H1 (cell line): ENCODE measurements around the gene FSTL4. TPM values are rescaled to one million over a fixed set of nuclear protein-coding genes. Genes with fewer than 3 reads are reported as not detected.

Experiments
- CTCF ChIA-PET: fragments of 300-600 bp; sonication (Branson Sonifier 250); formaldehyde crosslinking; loops from one replicate; lab custom pipeline; 2021; ENCODE audit not compliant: partially characterized antibody; lab: Charles Lee
- POLR2A ChIA-PET: fragments of 300-600 bp; sonication (Branson Sonifier 250); formaldehyde crosslinking; loops from one replicate; lab custom pipeline; 2021; ENCODE audit warnings: inconsistent platforms; ENCODE audit not compliant: partially characterized antibody; lab: Charles Lee
- DNase-seq, 2 experiments: peaks; one replicate each; pipeline versions ENCODE4 v3.0.0 to v3.0.0-alpha.2; 2010 to 2022; ENCODE audit warnings: low spot score in 2 of 2, low read depth in 1 of 2, mixed read lengths in 1 of 2
- FAIRE-seq: peaks from 2 replicates; lab custom pipeline; 2011; peaks lifted over from hg19 to GRCh38; lab: Jason Lieb, UNC
- H2AFZ ChIP-seq: 2 replicates; pipeline ENCODE4 v1.8.1; 2012; ENCODE audit warnings: low read length, inconsistent platforms
- H2AK5ac ChIP-seq: 2 replicates; pipeline ENCODE4 v1.6.1; 2013; ENCODE audit warnings: low read depth, low read length
- H2BK120ac ChIP-seq: replicated peaks from 2 replicates; pipeline ENCODE3; 2013; ENCODE audit warnings: low read depth, low read length, inconsistent platforms
- H2BK12ac ChIP-seq: 2 replicates; pipeline ENCODE4 v1.6.1; 2013; ENCODE audit warnings: low read depth, low read length
- H2BK15ac ChIP-seq: 2 replicates; pipeline ENCODE4 v1.6.1; 2013; ENCODE audit warnings: low read length
- H2BK20ac ChIP-seq: 2 replicates; pipeline ENCODE4 v1.6.1; 2013; ENCODE audit warnings: low read length
- H2BK5ac ChIP-seq: 2 replicates; pipeline ENCODE4 v1.6.1; 2013; ENCODE audit warnings: low read depth, low read length
- H3K14ac ChIP-seq: 2 replicates; pipeline ENCODE4 v1.6.1; 2013; ENCODE audit warnings: inconsistent platforms; ENCODE audit not compliant: insufficient read length
- H3K18ac ChIP-seq: 2 replicates; pipeline ENCODE4 v1.6.1; 2013; ENCODE audit warnings: low read length; ENCODE audit errors: extremely low read depth
- H3K23ac ChIP-seq: 2 replicates; pipeline ENCODE4 v1.6.1; 2013; ENCODE audit warnings: inconsistent platforms; ENCODE audit not compliant: insufficient read length
- H3K23me2 ChIP-seq: 2 replicates; pipeline ENCODE4 v1.6.1; 2013; ENCODE audit warnings: low read depth, low read length
- H3K27ac ChIP-seq: 2 replicates; pipeline ENCODE4 v1.6.1; 2011; ENCODE audit warnings: low read depth, low read length, inconsistent platforms
- H3K27me3 ChIP-seq, 4 experiments: replicated peaks in 1 of 4; 1 replicate in 1 of 4; 2 replicates in 3 of 4; pipeline versions ENCODE4 v1.6.1 to v1.8.1; 2011 to 2013; ENCODE audit warnings: low read length in 3 of 4, mild to moderate bottlenecking in 3 of 4, inconsistent platforms in 2 of 4, mixed read lengths in 2 of 4, moderate library complexity in 1 of 4; ENCODE audit not compliant: control insufficient read depth in 3 of 4, insufficient read depth in 3 of 4; ENCODE audit errors: extremely low read depth in 1 of 4
- H3K36me3 ChIP-seq, 4 experiments: 2 replicates each; pipeline versions ENCODE4 v1.6.1 to v1.8.1; 2011 to 2013; ENCODE audit warnings: mild to moderate bottlenecking in 4 of 4, low read length in 3 of 4, moderate library complexity in 2 of 4, control low read depth in 1 of 4, inconsistent platforms in 1 of 4; ENCODE audit not compliant: insufficient read depth in 4 of 4, control insufficient read depth in 2 of 4
- H3K4ac ChIP-seq: replicated peaks from 2 replicates; pipeline ENCODE3; 2013; ENCODE audit warnings: low read length, low read depth, mixed read lengths, inconsistent platforms; ENCODE audit not compliant: insufficient read length
- H3K4me1 ChIP-seq, 4 experiments: replicated peaks in 1 of 4; 1 replicate in 1 of 4; 2 replicates in 3 of 4; pipeline versions ENCODE4 v1.6.1 to v1.8.1; 2011 to 2013; ENCODE audit warnings: low read length in 3 of 4, inconsistent platforms in 2 of 4, mixed read lengths in 1 of 4; ENCODE audit not compliant: insufficient read depth in 4 of 4, control insufficient read depth in 3 of 4
- H3K4me2 ChIP-seq, 2 experiments: 2 replicates each; pipeline versions ENCODE4 v1.6.1 to v1.8.1; 2011 to 2013; ENCODE audit warnings: low read depth in 2 of 2, low read length in 2 of 2, control low read depth in 1 of 2, inconsistent platforms in 1 of 2, mild to moderate bottlenecking in 1 of 2; ENCODE audit not compliant: insufficient read depth in 1 of 2
- H3K4me3 ChIP-seq, 4 experiments: fragments of 200-600, 300-600 bp in 1 of 4; sonication (generic), shearing (Covaris generic), sonication (Bioruptor Twin) in 1 of 4; 2 replicates each; pipeline versions ENCODE4 v1.5.1 to v1.8.1; 2011 to 2016; ENCODE audit warnings: low read length in 4 of 4, low read depth in 3 of 4, control low read depth in 2 of 4, inconsistent platforms in 2 of 4, mild to moderate bottlenecking in 2 of 4, mixed read lengths in 1 of 4, moderate library complexity in 1 of 4; ENCODE audit not compliant: insufficient read depth in 2 of 4; ENCODE audit errors: extremely low read depth in 1 of 4
- H3K56ac ChIP-seq: replicated peaks from 2 replicates; pipeline ENCODE3; 2013; ENCODE audit warnings: low read depth, mild to moderate bottlenecking, mixed read lengths, low read length, inconsistent platforms; ENCODE audit not compliant: insufficient read length
- H3K79me1 ChIP-seq: 2 replicates; pipeline ENCODE4 v1.6.1; 2013; ENCODE audit warnings: low read depth, low read length, control low read depth
- H3K79me2 ChIP-seq, 2 experiments: 2 replicates each; pipeline versions ENCODE4 v1.6.1 to v1.8.1; 2012 to 2013; ENCODE audit warnings: low read length in 2 of 2, mild to moderate bottlenecking in 2 of 2, inconsistent platforms in 1 of 2; ENCODE audit not compliant: insufficient read depth in 2 of 2, control insufficient read depth in 1 of 2
- H3K9ac ChIP-seq, 4 experiments: replicated peaks in 1 of 4; 1 replicate in 1 of 4; 2 replicates in 3 of 4; pipeline versions ENCODE4 v1.6.1 to v1.8.1; 2011 to 2013; ENCODE audit warnings: low read depth in 3 of 4, low read length in 3 of 4, control low read depth in 2 of 4, mild to moderate bottlenecking in 2 of 4, moderate library complexity in 2 of 4, inconsistent platforms in 1 of 4; ENCODE audit errors: extremely low read depth in 1 of 4
- H3K9me3 ChIP-seq, 2 experiments: 2 replicates each; pipeline versions ENCODE4 v1.6.1 to v1.8.1; 2012 to 2013; ENCODE audit warnings: mild to moderate bottlenecking in 2 of 2, moderate library complexity in 2 of 2, control low read depth in 1 of 2, inconsistent platforms in 1 of 2, low read depth in 1 of 2, low read length in 1 of 2, mixed read lengths in 1 of 2; ENCODE audit not compliant: insufficient read depth in 2 of 2
- H4K20me1 ChIP-seq, 2 experiments: replicated peaks in 1 of 2; 2 replicates each; pipeline versions ENCODE3 to v1.8.1; 2011 to 2013; ENCODE audit warnings: inconsistent platforms in 2 of 2, low read length in 2 of 2, mild to moderate bottlenecking in 1 of 2; ENCODE audit not compliant: insufficient read depth in 2 of 2, control insufficient read depth in 1 of 2
- H4K5ac ChIP-seq: 2 replicates; pipeline ENCODE4 v1.6.1; 2013; ENCODE audit warnings: low read length, low read depth, mixed read lengths, inconsistent platforms; ENCODE audit not compliant: insufficient read length
- H4K8ac ChIP-seq: 2 replicates; pipeline ENCODE4 v1.8.0; 2013; ENCODE audit warnings: mild to moderate bottlenecking, moderate library complexity, low read length, inconsistent platforms; ENCODE audit not compliant: insufficient read depth; ENCODE audit errors: extremely low read depth
- H4K91ac ChIP-seq: replicated peaks from 2 replicates; pipeline ENCODE3; 2013; ENCODE audit warnings: low read length, mixed read lengths, inconsistent platforms; ENCODE audit not compliant: insufficient read length
- CHD1 ChIP-seq: IDR thresholded peaks from 2 replicates; pipeline ENCODE4 v1.6.1; 2012; ENCODE audit warnings: low read depth, low read length, improper control_type of control experiment
- CHD2 ChIP-seq: IDR thresholded peaks from 2 replicates; pipeline ENCODE4 v1.6.1; 2012; ENCODE audit warnings: low read length, improper control_type of control experiment
- CTBP2 ChIP-seq: IDR thresholded peaks from 2 replicates; pipeline ENCODE4 v1.7.0; 2011; ENCODE audit warnings: borderline replicate concordance, mild to moderate bottlenecking, moderate library complexity, mixed read lengths, low read length; ENCODE audit not compliant: insufficient read depth, insufficient read length
- FOSL1 ChIP-seq: IDR thresholded peaks from 2 replicates; pipeline ENCODE4 v1.6.1; 2011; ENCODE audit warnings: mild to moderate bottlenecking, low read depth, low read length, moderate library complexity; ENCODE audit not compliant: insufficient read depth
- KDM1A ChIP-seq: fragments of 200-600, 300-600 bp; sonication (generic); IDR thresholded peaks from 2 replicates; pipeline ENCODE4 v1.7.1; 2016; ENCODE audit warnings: mild to moderate bottlenecking, low read length, borderline replicate concordance
- KDM4A ChIP-seq: IDR thresholded peaks from one replicate; pipeline ENCODE4 v1.7.1; 2012; ENCODE audit warnings: low read depth, mild to moderate bottlenecking, moderate library complexity, low read length, inconsistent platforms; ENCODE audit not compliant: severe bottlenecking
- NANOG ChIP-seq: IDR thresholded peaks from 2 replicates; pipeline ENCODE4 v1.6.1; 2011; ENCODE audit warnings: low read length, low read depth, mild to moderate bottlenecking, inconsistent platforms; ENCODE audit not compliant: insufficient read depth, poor library complexity, severe bottlenecking
- PHF8 ChIP-seq: fragments of 200-600 bp; sonication (generic); conservative IDR thresholded peaks from 2 replicates; pipeline ENCODE4 v1.7.1; 2012; ENCODE audit warnings: low read depth, mild to moderate bottlenecking, inconsistent platforms, low read length, moderate library complexity
- POLR2AphosphoS5 ChIP-seq: IDR thresholded peaks from 2 replicates; pipeline ENCODE4 v1.6.1; 2011; ENCODE audit warnings: low read depth, low read length
- RAD21 ChIP-seq, 2 experiments: IDR thresholded peaks in 1 of 2; conservative IDR thresholded peaks in 1 of 2; 2 replicates each; pipeline ENCODE4 v1.6.1; 2011; ENCODE audit warnings: low read depth in 2 of 2, low read length in 2 of 2, improper control_type of control experiment in 1 of 2, inconsistent platforms in 1 of 2, mild to moderate bottlenecking in 1 of 2, moderate library complexity in 1 of 2
- SAP30 ChIP-seq: fragments of 300-600 bp; sonication (generic); IDR thresholded peaks from 2 replicates; pipeline ENCODE4 v1.7.1; 2012; ENCODE audit warnings: low read length, moderate library complexity, mild to moderate bottlenecking, inconsistent platforms; ENCODE audit not compliant: insufficient read depth, insufficient replicate concordance
- SIX5 ChIP-seq: IDR thresholded peaks from 2 replicates; pipeline ENCODE4 v1.6.1; 2011; ENCODE audit warnings: mild to moderate bottlenecking, low read depth, low read length
- SP4 ChIP-seq: IDR thresholded peaks from 2 replicates; pipeline ENCODE4 v1.6.1; 2012; ENCODE audit warnings: low read length, inconsistent platforms
- ZNF274 ChIP-seq: IDR thresholded peaks from 2 replicates; pipeline ENCODE4 v1.7.0; 2012; ENCODE audit warnings: low read length, borderline replicate concordance; ENCODE audit errors: extremely low read depth
- WGBS, 2 experiments: shearing (Covaris generic) in 1 of 2; methylation state at CpG; one replicate each; pipeline versions ENCODE4 v1.1.6 to v1.1.7; 2013 to 2015; ENCODE audit warnings: low lambda C conversion rate in 2 of 2, mixed read lengths in 2 of 2, inconsistent platforms in 1 of 2, low coverage in 1 of 2, missing lambda C conversion rate in 1 of 2; ENCODE audit not compliant: insufficient replicate concordance in 2 of 2, insufficient coverage in 1 of 2, insufficient read length in 1 of 2; ENCODE audit errors: extremely low coverage in 1 of 2, missing lambda C conversion rate in 1 of 2; 5-methylcytosine and 5-hydroxymethylcytosine counted together
- polyA plus RNA-seq, 7 experiments: library from polyadenylated mRNA; depleted of rRNA in 3 of 7; stranded (reverse) in 5 of 7; unstranded in 2 of 7; fragments of >200 nt in 5 of 7; fragments of 200-250 nt in 2 of 7; gene quantifications; 1 replicate in 5 of 7; 2 replicates in 1 of 7; 4 replicates in 1 of 7; pipeline versions ENCODE4 v1.2.1 to v1.2.3, GENCODE V29; 2011 to 2013; ENCODE audit warnings: missing spikeins in 2 of 7, mixed read lengths in 2 of 7
- total RNA-seq: library from RNA; stranded (reverse); fragmentation: NEBNext Ultra II Directional; extraction: Animal tissue kit (Norgen Biotek cat#: 25700); gene quantifications from 2 replicates; pipeline ENCODE4 v1.2.1, GENCODE V29; 2021

FSTL4 gene
- total and polyA plus RNA-seq, 2 of the 8 experiments (the other 6 are each of a cell fraction or from before 2014, with no cell fraction given), result 3.1 to 4.1 TPM

- H3K4ac ChIP-seq, result no peak overlapping the region
- 89% methylated on average over 2 of the region's 2 CpGs; no CpG with 5 or more reads in 1 of the 2 experiments for WGBS, 2 experiments
- H3K14ac ChIP-seq, result no peak overlapping the region
- no peak overlapping the region for H3K4me2 ChIP-seq
- FAIRE-seq (no peak), DNase-seq (no peak)
- no peak overlapping the region for H3K9ac ChIP-seq
- no peak overlapping the region for H2AK5ac ChIP-seq
- CTCF ChIA-PET, result interaction anchor here (1.1 to 1.7 kb wide), 4 partner anchors 11 to 79 kb away, joined by 3 to 5 read pairs (median 4); no protein-coding TSS in a partner anchor
- H2BK15ac ChIP-seq, result no peak overlapping the region
- H3K27me3 ChIP-seq, result no peaks in the 10 kb centered on the region
- H3K9me3 ChIP-seq, result no peaks in the 10 kb centered on the region
- no peaks in the 10 kb centered on the region for H3K36me3 ChIP-seq
- no peak overlapping the region for H4K5ac ChIP-seq
- H3K18ac ChIP-seq, result no peak overlapping the region
- H2BK20ac ChIP-seq, result no peak overlapping the region
- H3K79me1 ChIP-seq, result no peaks in the 10 kb centered on the region
- POLR2A ChIA-PET, result interaction anchor here (1.1 kb wide), 1 partner anchor 23 kb away, joined by 3 read pairs; no protein-coding TSS in a partner anchor
- no peak overlapping the region for H3K23ac ChIP-seq
- no peak overlapping the region for H3K56ac ChIP-seq
- no peak overlapping the region for H4K8ac ChIP-seq
- H3K23me2 ChIP-seq, result no peaks in the 10 kb centered on the region
- no peaks in the 10 kb centered on the region for H4K20me1 ChIP-seq
- no peak overlapping the region for H3K27ac ChIP-seq
- no peak overlapping the region for H2AFZ ChIP-seq
- H4K91ac ChIP-seq, result no peak overlapping the region
- H2BK120ac ChIP-seq, result no peak overlapping the region
- H3K4me1 ChIP-seq, result peaks cover 0 to 5% (median 2%) of the 10 kb centered on the region in 4 experiments; a peak in 4 of 7 replicates
- H3K4me3 ChIP-seq, result no peak overlapping the region
- no peak overlapping the region for H2BK12ac ChIP-seq
- H2BK5ac ChIP-seq, result no peak overlapping the region
- H3K79me2 ChIP-seq, result no peaks in the 10 kb centered on the region
- TF ChIP-seq POLR2AphosphoS5 (no peak), SIX5 (no peak), RAD21 (IDR thresholded peaks at IDR 0.05 in 1 of 2, conservative IDR thresholded peaks at IDR 0.05 in 1 of 2; ENCODE audit: low read depth in 2 of 2, low read length in 2 of 2) (no peak), CHD1 (no peak), SAP30 (no peak), CHD2 (no peak), KDM1A (no peak), CTBP2 (no peak), FOSL1 (no peak), PHF8 (no peak), ZNF274 (no peak), SP4 (no peak), KDM4A (no peak), NANOG (no peak)
Measured at GRCh38 chr5:133527311-133527710, 85.0 kb downstream of the FSTL4 start.
